H1 (cell line): Measurements from ENCODE around the gene RAB3A. TPM values are rescaled to one million over a fixed set of nuclear protein-coding genes. Genes with fewer than 3 reads are reported as not detected.
A peak's percentile ranks its signal among the peaks of the same experiment; 100 is the strongest.

ENCODE experiments used
- CHD1 ChIP-seq: IDR thresholded peaks from 2 replicates; pipeline ENCODE4 v1.6.1; 2012; ENCODE audit warnings: low read depth, low read length, improper control_type of control experiment
- CREB1 ChIP-seq: IDR thresholded peaks from 2 replicates; pipeline ENCODE4 v1.6.1; 2012; ENCODE audit warnings: inconsistent platforms
- JUN ChIP-seq: IDR thresholded peaks from 2 replicates; pipeline ENCODE4 v1.6.1; 2011; ENCODE audit warnings: low read depth, mild to moderate bottlenecking, improper control_type of control experiment, low read length
- KDM1A ChIP-seq: fragments of 200-600, 300-600 bp; sonication (generic); IDR thresholded peaks from 2 replicates; pipeline ENCODE4 v1.7.1; 2016; ENCODE audit warnings: mild to moderate bottlenecking, low read length, borderline replicate concordance
- NRF1 ChIP-seq: IDR thresholded peaks from 2 replicates; pipeline ENCODE4 v1.6.1; 2011; ENCODE audit warnings: mild to moderate bottlenecking, low read depth, low read length, improper control_type of control experiment
- polyA plus RNA-seq, 7 experiments: library from polyadenylated mRNA; depleted of rRNA in 3 of 7; stranded (reverse) in 5 of 7; unstranded in 2 of 7; fragments of >200 nt in 5 of 7; fragments of 200-250 nt in 2 of 7; gene quantifications; 1 replicate in 5 of 7; 2 replicates in 1 of 7; 4 replicates in 1 of 7; pipeline versions ENCODE4 v1.2.1 to v1.2.3, GENCODE V29; 2011 to 2013; ENCODE audit warnings: missing spikeins in 2 of 7, mixed read lengths in 2 of 7
- total RNA-seq: library from RNA; stranded (reverse); fragmentation: NEBNext Ultra II Directional; extraction: Animal tissue kit (Norgen Biotek cat#: 25700); gene quantifications from 2 replicates; pipeline ENCODE4 v1.2.1, GENCODE V29; 2021

The RAB3A gene
- total and polyA plus RNA-seq, 2 of the 8 experiments (the other 6 are each of a cell fraction or from before 2014, with no cell fraction given), result 13.6 to 14.2 TPM

GRCh38 chr19:18229474-18229873 is 25.6 kb upstream of the RAB3A start (continued):
- TF ChIP-seq CHD1 (no peak), CREB1 (no peak), JUN (no peak), NRF1 (no peak), KDM1A (peak; percentile 99)
